GM19043 (cell line): Measurements from ENCODE around the gene PXT1.
"Not testable (repeated sequence)": the region's sequence is repeated elsewhere in the genome, so short reads cannot be mapped to it uniquely, and the experiment has no call there.

Experiments
- ATAC-seq: cut with Tn5 transposase; IDR thresholded peaks from one replicate; pipeline ENCODE4 v1.9.1; 2021; ENCODE audit warnings: low read depth; ENCODE audit not compliant: unreplicated experiment

Gene PXT1

GRCh38 chr6:36445621-36446020 is 3.0 kb upstream of the PXT1 start:
- no peak for ATAC-seq

GRCh38 chr6:36444470-36444869 is 1.8 kb upstream of the PXT1 start:
- no peak for ATAC-seq

GRCh38 chr6:36443471-36444428 is 1.1 kb upstream of the PXT1 start:
- ATAC-seq = no peak

- no peak for ATAC-seq
These were observed 467 bp downstream of the PXT1 start for GRCh38 chr6:36442103-36442670.

GRCh38 chr6:36441307-36441894 is 1.3 kb downstream of the PXT1 start:
- ATAC-seq = peak; percentile 55

- no peak for ATAC-seq
These were observed 6.2 kb downstream of the PXT1 start for GRCh38 chr6:36436466-36436865.

- no peak for ATAC-seq
These were observed 10.4 kb downstream of the PXT1 start for GRCh38 chr6:36432151-36432671.

- no peak for ATAC-seq
These were observed 11.5 kb downstream of the PXT1 start for GRCh38 chr6:36431197-36431596.

- no peak for ATAC-seq
These were observed 12.3 kb downstream of the PXT1 start for GRCh38 chr6:36430351-36430750.

- ATAC-seq = no peak
These were observed 13.7 kb downstream of the PXT1 start for GRCh38 chr6:36428911-36429310.

- ATAC-seq = no peak
These were observed 16.0 kb downstream of the PXT1 start for GRCh38 chr6:36426622-36427021.

- peak; percentile 91 for ATAC-seq
These were observed 19.4 kb downstream of the PXT1 start for GRCh38 chr6:36423101-36423824.

GRCh38 chr6:36422714-36423100 is 19.9 kb downstream of the PXT1 start:
- ATAC-seq = no peak

GRCh38 chr6:36419310-36419709 is 23.3 kb downstream of the PXT1 start:
- ATAC-seq = no peak

GRCh38 chr6:36418558-36418957 is 24.1 kb downstream of the PXT1 start:
- no peak for ATAC-seq

- ATAC-seq = no peak
These were observed 28.2 kb downstream of the PXT1 start for GRCh38 chr6:36414481-36414880.

- ATAC-seq = no peak
These were observed 28.9 kb downstream of the PXT1 start for GRCh38 chr6:36413489-36414480.

- ATAC-seq = not testable (repeated sequence)
These were observed 32.9 kb downstream of the PXT1 start for GRCh38 chr6:36409718-36410117.

- ATAC-seq = no peak
These were observed 38.5 kb downstream of the PXT1 start for GRCh38 chr6:36404164-36404563.

GRCh38 chr6:36402481-36402880 is 40.2 kb downstream of the PXT1 start:
- no peak for ATAC-seq
